Fibroblast of lung (primary cell): ENCODE results near the gene WWC1.

Source experiments
- CTCF ChIP-seq, 2 donors: IDR thresholded peaks in 1 of 2; conservative IDR thresholded peaks in 1 of 2; 1 replicate in 1 of 2; 2 replicates in 1 of 2; pipeline ENCODE4 v1.5.1; 2011 to 2012; ENCODE audit warnings: low read length in 2 of 2, control low read depth in 1 of 2, inconsistent platforms in 1 of 2, low read depth in 1 of 2, mild to moderate bottlenecking in 1 of 2
- EZH2 ChIP-seq: IDR thresholded peaks from 2 replicates; pipeline ENCODE4 v1.5.1; 2012; ENCODE audit warnings: low read length, control low read depth, mild to moderate bottlenecking; ENCODE audit errors: missing control alignments

GRCh38 chr5:168377525-168377924 lies 86.1 kb downstream of the WWC1 start:
- TF ChIP-seq CTCF (conservative IDR thresholded peaks at IDR 0.05 in 1 of 2, IDR thresholded peaks at IDR 0.05 in 1 of 2; ENCODE audit: low read depth in 1 of 2, low read length in 2 of 2) (no peak), EZH2 (no peak)
